Right hindlimb (tissue), 1 donor: ENCODE measurements around the gene LRRC57.
"Not testable (repeated sequence)": the region's sequence is repeated elsewhere in the genome, so short reads cannot be mapped to it uniquely, and the experiment has no call there.

Experiments
- DNase-seq: peaks from one replicate; pipeline ENCODE4 v3.0.0-alpha.2; 2018

LRRC57 gene

DNA sequence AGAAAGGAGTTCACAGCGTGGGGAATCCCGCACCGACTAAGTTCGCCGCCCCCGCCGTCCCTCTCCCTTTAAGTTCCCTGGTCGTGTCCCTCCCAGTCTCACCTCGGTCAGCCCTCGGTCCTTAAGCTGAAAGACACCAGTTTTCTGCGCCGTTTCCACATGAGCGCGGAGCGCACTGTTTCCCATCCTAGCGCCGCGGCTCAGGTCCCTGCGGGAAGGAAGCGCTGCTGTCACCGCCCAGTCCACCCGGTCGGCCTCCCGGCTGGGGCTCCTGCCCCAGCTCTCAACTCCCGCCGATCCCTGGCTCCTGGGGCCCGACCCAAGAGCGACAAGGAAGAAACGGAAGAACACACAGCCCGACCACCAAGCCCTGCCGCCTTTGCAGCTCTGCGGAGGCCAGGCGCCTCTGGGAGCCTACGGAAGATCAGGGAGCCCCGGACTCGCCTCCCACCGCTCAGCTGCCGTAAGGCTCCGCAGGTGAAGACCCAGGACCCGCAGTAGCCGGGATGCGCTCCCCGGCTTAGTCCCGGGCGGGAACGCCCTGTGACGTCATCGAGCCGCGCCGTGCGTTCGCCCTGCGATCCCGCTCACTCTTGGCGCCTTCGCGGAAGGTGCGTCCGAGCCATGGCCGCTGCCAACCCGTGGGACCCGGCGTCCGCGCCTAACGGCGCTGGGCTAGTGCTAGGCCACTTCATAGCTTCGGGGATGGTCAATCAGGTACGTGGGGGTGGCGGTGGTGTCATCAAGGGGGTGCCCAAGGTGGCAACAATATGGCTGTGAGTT, at the start of gene LRRC57, which contains the start of gene HAUS2:
Gene LRRC57 (minus strand): TSS at position 545 of the 783 bp plus-strand sequence. CDS start 359 bp downstream, at position 186.
Gene HAUS2 (plus strand): TSS at position 590 of the 783 bp plus-strand sequence. CDS start 35 bp downstream, at position 625.
- DNase-seq: peak; percentile 92

DNA sequence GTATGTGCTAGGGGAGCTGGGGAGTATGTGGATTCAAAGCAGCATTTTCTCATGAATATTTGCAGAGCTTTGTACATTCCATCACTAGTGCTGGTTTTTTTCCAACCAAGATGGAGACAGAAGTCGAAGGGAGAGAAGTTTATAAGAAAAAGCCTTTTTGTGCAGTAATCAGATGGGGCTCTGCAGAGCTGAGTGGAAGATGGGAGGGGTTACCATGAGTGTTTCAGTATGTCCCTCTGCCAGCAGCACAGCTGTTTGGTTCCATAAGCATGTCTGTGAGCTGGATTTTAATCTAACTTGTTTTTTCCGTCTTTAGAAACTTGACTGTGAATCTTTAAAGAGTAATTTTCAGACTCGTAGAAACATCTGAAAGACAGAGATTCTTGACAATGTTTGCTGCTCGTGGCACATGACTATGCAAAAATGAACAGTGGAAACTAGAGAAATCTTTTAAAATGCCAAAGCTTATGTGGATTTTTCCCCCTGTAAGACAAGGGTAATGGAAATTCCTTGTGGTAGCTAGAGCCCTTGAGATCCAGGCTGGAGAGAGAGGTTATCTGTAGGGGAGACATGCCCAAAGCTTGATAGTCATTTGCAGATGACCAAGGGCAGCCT, 47.1 kb upstream of the LRRC57 start:
- DNase-seq: peak; percentile 85

DNA sequence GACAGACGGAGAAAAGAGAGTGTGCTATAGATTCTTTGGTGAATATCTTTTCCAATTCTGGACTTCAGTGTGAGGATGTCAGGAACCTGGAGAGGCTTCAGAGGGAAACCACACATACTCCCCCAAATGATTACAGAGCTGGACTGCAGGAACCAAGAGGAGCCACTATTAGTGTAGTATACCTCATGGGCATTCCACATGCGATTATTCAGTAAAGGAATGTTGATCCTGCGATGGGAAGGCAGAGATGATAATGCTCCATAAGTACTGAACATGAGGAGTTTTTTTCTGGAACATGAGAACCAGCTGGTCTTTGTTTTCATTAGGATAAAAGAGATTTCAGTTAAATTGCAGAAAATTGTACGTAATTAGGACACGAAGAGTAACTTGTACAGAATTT, 45.5 kb upstream of the LRRC57 start:
- DNase-seq: no peak

DNA sequence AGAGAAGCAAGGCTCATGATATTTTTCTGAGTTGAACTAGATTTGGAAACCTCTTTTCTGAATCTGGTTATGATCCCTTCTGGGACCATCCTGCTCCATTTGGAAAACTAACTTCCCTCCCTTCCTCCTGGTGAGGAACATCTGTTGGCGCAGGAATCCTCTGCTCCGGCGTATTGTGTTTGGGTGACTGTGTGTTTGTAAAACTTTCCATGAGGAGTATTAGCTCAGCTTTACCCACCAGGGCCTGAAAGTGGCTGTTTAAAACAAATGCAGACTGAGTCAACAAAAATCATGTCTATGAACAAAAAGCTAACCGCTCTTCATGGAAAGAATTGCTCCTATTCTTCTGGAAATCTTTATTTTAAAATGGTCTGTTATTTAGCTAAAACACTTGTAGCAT, 44.5 kb upstream of the LRRC57 start:
- peak; percentile 77 for DNase-seq

DNA sequence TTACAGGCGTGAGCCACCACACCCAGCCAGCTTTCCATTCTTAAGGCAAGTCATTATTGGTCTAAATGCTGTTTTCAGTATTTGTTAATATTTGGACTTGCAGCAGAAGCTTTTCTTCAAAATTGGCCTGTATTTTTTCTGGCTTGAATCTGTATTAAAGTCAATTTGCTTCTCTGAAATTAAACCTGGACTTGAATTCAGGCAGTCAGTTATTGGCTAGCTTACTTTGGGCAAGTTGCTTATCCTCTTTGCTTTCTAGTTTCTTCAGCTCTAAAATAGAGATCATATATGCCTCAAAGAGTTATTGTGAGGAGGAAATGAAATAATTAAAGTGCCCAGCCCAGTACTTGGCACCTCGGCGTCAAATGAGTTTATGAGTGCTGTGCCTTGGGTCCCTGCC, 44.1 kb upstream of the LRRC57 start:
- no peak for DNase-seq

DNA sequence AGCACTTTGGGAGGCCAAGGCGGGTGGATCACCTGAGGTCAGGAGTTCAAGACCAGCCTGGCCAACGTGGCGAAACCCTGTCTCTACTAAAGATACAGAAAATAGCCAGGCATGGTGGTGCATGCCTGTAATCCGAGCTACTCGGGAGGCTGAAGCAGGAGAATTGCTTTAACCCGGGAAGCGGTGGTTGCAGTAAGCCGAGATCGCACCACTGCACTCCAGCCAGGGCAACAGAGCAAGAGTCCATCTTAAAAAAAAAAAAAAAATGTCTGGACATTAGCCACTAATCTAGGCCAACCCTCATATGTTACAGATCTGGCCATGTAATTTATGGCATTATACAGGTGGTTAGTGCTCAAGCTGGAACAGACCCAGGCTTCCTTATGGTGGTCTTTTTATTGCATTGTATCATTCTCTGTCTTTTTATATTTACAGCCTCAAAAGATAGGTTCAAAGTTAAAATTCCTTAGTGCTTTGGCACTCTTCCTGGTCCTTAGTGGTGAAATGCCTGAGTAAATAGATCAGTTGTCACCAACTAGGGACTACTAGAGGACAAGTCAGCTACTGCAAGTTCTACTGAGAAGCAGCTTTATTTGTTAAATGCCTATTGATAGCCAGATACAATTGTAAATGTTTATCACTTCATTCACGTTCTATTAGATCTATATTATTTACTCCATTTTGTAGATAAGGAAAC, 42.8 kb upstream of the LRRC57 start:
- no peak for DNase-seq

DNA sequence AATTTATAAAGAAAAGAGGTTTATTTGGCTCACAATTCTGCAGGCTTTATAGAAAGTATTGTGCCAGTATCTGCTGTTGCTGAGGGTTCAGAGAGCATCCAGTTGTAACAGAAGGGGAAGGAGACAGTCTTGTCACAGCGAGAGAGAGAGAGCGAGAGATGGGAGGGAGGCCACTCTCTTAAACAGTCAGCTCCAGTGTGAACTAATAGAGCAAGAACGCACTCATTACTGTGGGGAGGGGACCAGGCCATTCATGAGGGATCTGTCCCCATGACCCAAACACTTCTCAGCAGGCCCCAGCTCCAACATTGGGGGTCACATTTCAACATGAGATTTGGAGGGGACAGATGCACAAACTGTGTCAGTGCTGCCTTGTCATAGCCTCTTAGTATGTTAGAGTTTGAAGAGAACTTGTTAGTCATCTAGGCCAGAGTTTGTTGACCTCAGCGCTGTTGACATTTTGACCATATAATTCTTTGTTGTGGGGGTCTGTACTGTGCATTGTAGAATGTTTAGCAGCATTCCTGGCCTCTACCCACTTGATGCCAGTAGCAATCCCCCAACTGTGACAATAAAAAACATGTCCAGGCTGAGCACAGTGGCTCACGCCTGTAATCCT, 42.1 kb upstream of the LRRC57 start:
- DNase-seq: no peak

DNA sequence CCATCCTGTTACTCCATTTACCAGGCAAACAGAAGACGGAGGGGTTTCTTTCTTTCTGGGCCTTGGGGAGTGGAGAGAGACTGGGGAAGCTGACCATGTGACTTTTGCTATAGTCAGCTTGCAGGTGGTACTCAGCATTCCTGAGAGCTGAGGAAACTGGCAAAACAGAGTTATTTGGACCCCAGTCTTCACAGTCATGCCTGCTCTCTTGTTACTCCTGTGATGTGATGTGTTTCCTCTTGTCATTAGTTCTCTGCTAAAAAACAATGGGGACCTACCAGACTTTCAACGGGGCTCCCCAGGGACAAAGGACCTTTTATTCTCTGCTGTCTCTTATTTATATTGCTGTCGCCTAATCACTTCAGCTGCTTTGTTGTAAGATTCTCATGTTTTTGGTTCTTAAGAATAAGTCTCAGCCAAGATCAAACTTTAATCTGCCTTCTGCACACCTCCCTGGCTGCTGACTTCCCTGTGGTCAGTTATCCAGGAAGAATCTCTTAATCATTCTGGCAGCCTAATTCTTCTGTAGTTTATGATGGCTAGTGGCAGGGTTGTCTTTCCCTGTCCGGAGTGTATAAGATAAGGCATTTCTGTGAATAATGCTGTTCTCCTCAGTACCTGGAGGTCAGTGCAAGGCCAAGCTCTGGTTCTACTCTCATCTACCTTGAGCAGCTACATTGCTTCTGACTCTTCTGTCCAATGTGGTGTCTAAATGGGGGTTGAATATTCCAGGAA, 35.6 kb upstream of the LRRC57 start:
- no peak for DNase-seq

DNA sequence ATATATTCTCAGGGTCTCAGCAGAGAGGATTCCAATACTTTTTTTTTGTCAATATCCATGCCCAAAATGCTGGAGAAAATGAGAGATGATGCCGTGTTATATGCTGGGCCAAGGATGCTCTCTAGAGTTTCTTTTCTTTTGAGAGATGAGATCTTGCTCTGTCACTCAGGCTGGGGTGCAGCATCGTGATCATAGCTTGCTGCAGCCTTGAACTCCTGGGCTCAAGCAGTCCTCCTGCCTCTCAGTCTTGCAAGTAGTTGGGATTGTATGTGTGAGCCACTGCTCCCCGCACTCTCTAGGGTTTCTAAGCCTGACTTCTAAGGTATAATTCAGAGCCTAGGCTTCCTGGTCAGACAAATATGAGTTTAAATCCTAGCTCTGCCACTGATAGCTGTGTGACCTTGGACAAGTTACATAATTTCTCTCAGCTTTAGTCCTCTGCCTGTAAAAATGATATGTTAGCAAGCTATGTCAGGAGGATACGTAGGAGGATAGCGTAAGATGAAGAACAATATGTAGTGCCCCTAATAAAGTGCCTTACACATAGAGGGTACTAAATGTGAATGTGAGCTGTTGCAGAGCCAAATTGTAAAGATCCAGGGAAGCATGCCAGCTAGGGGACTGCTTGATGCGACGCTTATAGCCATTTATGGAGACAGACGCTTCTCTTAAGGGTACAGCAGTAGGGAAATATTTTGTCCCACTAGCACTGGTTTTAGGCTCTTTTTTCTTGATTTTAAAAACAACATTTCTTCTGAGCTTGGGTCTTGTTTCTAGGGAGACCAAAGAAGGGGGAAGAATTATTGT, 34.2 kb upstream of the LRRC57 start:
- DNase-seq: no peak

DNA sequence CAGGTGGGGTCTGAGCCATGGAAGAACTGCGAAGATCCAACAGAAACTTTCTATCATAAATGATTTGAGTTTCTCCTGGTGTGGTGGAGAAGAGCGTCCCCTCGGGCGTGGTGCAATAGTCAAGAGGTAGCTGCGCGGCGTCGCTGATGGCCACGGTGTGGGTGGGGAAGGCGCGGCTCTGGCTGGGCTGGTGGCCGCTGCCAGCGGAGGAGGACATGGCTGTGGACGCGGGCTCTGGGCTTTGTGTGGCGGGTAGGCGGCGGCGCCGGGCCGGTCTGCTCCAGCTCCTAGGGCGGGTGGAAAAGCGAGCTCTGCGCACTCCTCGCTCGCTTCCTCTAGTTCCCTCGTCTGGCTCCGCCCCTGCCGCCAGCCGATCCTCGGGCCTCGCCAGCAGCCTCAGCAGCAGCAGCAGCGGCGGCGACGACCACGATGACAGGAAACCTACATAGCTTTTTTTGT, 32.7 kb upstream of the LRRC57 start:
- DNase-seq: peak; percentile 92

DNA sequence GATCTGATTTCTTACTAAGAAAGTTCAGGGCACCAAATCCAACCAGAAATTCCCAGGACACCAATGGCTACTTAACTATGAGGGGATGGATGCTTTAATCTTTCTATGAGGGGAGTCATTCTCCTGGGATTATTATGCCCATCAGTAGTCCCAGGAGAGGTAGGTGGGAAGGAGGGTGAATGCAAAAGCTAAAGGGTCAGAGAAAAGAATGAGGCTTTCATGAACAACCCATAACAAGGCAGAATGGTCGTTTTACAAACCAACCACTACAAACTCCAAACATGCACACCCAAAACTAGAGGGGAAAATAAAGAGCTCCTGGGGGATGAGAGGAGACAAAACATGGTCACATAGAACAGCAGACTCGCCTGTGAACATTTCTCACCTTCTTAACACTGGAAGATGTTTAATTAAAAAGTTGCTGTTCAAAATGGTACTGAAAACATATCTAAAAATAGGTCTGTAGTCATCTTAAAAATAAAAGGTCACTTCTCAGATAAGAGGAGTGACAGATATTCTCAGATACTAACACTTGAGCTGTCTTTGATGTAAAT, 30.5 kb upstream of the LRRC57 start:
- no peak for DNase-seq

DNA sequence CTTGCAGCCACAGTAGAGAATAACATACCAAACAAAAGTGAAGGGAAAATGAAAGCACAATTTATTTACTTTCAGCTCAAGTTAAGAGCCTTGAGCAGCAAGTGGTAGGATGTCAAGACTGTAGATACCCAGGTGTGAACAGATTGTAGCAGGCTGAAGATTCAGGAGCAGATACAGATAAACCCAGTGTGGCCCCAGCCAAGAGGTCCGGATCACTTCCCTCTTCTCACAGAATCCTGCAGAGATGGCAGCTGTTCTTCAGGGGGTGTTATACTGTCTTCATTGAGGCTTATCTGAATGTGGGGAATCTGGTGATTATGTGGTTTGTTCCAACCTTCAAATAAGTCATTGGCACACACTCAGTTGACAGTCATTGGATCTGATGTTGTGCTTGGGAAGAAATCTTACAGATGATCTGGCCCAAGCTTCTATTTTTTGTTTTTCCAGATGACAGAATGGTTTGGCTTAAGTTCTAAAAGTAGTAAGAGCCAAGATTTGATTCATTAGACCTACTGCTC, 29.0 kb upstream of the LRRC57 start:
- no peak for DNase-seq

DNA sequence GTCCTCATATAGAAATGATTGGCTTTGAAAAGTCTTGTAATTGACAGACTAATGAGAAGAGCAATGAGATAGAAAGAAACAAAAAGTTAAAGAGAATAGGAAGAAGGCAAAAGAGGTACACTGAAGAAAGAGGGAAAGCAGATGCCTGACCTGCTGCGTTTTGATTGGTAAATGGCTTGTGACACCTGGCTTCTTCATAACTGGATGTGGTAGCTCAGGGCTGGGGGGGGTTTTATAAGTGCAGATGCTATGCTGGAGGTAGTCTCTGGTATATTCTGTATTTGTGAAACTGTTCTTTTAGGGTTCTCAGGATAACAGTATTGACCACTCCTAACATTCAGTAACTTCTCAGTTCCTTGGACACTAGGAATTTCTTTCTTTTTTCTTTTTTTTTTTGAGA, 28.2 kb upstream of the LRRC57 start:
- DNase-seq: no peak

DNA sequence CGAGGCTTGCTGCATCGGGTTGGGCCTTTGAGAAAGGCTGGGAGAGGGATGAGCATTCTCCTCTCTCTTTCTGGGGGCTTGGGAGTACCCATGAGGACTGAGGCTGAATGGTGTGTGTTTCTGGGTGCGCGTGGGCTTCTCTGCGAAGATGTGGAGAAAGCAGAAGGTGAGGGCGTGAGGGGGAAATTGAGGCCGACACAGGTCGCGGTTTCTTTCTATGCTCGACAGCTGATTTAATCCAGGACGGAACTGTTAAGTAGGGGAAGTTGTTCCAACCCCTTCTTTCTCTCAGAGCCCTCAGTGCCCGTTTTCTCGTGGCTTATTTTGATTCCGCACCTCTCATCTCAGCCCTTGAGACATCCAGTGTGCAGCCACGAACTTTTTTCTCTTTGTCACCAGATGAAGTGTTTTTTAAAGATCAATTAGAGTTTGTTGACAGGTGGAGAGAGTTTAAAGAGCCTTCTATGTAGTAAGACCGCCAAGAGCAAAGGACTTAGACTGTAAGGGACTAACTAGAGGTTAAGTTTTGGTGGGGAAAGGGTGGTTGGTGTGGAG, 27.5 kb upstream of the LRRC57 start:
- no peak for DNase-seq

DNA sequence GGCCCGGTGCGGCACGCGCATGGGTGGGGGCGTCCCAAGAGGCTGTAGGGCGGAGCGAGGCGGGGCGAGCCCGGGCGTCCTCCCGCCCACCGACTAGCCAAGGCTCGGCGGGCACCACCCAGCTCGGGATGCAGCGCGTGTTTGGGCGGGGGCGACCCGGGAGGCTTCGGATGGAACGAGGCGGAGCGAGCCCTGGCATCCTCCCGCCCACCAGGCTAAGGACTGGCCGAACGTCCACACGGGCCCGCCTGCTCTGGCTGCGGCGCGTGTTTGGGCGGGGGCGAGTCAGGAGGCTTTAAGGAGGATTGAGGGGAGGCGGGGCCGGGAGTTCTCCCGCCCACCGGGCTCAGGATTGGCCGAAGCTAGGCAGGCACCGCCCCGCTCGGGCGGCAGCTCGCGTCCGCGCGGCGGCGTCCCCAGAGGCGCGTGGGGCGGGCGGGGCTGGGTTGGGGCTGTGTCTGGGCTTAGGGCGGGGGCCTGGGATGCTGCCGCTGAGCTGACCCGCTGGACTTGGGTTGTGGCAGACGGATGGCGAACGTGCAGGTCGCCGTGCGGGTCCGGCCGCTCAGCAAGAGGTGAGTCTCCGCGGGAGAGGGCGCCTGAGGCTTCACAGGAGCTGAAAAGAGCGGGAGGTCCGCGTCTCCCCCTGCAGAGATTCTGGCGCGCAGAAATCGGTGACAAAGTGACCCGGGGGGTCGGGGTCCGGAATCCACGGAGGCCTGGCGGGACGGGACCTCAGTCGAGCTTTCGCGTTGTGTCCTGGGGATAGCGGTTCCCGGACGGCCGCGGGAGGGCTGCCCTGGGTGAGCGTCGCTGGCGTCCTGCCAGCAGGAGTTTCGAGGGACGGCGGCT, 26.8 kb upstream of the LRRC57 start, which contains the start of gene STARD9:
Gene STARD9 (plus strand): TSS at position 419 of the 852 bp plus-strand sequence. CDS start 110 bp downstream, at position 529.
- DNase-seq: peak; percentile 99

DNA sequence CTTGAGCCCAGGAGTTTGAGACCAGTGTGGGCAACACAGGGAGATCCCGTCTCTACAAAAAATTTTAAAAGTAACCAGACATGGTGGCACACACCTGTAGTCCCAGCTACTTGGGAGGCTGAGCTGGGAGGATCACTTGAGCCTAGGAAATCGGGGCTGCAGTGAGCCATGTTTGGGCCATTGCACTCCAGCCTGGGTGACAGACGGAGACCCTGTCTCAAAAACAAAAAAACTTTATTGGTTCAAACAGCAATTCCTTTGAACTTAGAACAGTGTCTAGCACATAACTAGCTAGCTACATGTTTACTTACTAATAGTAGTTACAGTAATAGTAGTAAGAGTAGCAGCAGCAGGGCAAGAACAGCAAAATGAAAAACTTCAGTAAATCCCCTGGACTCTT, 10.1 kb upstream of the LRRC57 start:
- DNase-seq: no peak

DNA sequence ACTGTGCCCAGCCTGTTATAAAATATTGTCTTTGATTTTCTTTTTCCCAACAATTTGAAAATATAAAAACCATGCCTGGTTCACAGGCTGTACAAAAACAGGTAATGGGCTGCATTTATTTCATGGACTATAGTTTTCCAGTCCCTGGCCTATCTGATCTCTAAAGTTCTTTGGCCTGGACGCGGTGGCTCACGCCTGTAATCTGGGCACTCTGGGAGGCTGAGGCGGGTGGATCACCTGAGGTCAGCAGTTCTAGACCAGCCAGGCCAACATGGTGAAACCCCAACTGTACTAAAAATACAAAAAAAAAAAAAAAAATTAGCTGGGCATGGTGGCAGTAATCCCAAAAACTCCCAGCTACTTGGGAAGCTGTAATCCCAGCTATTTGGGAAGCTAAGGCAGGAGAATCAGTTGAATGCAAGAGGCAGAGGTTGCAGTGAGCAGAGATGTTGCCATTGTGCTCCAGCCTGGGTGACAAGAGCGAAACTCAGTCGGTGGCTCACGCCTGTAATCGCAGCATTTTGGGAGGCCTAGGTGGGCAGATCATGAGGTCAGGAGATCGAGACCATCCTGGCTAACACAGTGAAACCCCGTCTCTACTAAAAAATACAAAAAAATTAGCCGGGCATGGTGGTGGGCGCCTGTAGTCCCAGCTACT, 8.1 kb upstream of the LRRC57 start:
- not testable (repeated sequence) for DNase-seq

DNA sequence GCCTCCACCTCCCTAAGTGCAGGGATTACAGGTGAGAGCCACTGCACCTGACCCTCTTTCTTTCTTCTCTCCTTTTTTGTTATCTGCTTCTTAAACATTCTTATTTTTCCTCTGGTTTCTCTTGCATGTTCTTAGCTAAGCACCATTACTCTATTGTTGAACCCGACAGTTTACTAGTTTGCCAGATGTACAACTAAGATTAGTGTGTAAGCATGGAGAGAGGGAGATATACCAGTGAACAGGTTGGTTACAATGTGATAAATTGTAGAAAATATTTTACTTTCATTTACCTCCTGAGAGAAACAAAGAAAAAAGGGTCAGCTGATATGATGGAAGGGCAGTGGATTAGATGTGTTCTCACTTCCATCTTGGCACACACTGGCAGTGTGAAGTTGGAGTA, 5.0 kb upstream of the LRRC57 start:
- no peak for DNase-seq
